NCI-H1092 (cell line): ENCODE data around the gene TCF12.

Source experiments
- DNase-seq: peaks from one replicate; lab custom pipeline; 2025; lab: John Stamatoyannopoulos, UW

Gene TCF12

GRCh38 chr15:57321485-57321884 lies 403.0 kb downstream of the TCF12 start:
- DNase-seq, result no peak

- DNase-seq, result no peak
Observed at GRCh38 chr15:57321973-57322601, 403.6 kb downstream of the TCF12 start.

DNA sequence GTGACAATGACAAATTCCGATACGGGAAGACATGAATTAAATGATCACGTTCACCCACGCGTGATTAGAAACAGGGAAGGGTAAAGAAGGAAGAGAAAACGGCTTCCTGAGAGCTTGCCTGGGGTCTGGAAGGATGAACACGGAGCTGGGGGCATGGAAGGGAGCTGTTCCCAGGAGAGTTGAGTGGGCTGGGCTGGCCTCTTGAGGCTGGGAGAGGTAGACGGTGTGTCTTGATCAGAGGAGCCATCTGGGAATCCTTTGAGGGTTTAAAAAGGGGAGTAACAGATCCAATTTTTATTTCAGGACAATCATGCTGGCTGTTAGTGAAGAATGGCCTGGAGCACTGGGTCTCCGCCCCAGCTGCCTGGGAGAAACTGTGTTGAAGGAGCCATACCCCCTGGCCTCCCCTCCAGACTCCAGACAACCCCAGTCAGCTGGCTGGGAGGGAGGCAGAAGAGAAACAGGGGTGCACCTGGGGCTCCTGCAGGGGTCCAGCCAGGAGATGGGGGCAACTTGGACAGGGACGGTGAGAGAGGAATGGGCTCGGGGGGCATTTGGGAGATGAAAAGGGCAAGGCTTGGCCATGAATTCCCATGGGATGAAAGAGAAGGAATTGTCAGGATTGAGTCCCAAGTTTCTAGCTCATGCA lies 404.3 kb downstream of the TCF12 start:
- DNase-seq, result no peak

GRCh38 chr15:57323299-57323805 lies 404.9 kb downstream of the TCF12 start:
- no peak for DNase-seq

- no peak for DNase-seq
Observed at GRCh38 chr15:57323806-57324589, 405.6 kb downstream of the TCF12 start.

- DNase-seq, result no peak
Observed at GRCh38 chr15:57324590-57324890, 406.1 kb downstream of the TCF12 start.

DNA sequence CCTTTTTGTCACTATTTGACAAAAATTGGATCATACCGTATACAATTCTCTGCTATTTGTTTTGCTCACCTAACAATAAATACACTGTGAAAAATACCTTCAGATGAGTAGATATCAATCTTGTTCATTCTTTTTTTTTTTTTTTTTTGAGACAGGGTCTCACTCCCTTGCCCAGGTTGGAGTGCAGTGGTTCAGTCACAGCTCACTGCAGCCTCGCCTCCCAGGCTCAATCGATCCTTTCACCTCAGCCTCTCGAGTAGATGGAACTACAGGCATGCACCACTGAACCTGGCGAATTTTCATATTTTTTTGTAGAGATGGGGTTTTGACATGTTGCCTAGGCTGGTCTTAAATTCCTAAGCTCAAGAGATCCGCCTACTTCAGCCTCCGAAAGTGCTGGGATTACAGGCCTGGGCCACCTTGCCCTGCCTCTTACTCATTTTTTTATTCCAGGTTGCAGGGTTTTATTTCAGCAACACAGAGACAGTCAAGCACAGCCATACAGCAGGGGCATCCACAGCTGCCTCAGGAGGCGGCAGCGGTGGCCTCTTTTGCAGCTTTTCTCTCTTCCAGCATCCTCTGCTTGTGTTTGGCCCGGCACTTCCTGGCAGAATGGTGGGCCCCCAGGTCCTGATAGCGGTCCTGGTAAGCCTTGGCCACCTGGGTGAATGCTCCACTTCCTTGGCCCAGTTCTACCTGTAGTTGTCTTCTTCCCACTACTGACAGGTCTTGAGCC lies 406.7 kb downstream of the TCF12 start:
- no peak for DNase-seq

- no peak for DNase-seq
Observed at GRCh38 chr15:57326196-57326595, 407.8 kb downstream of the TCF12 start.

- DNase-seq, result no peak
Observed at GRCh38 chr15:57327985-57328471, 409.6 kb downstream of the TCF12 start.

GRCh38 chr15:57328479-57328878 lies 410.0 kb downstream of the TCF12 start:
- no peak for DNase-seq

GRCh38 chr15:57328897-57329296 lies 410.5 kb downstream of the TCF12 start:
- no peak for DNase-seq

DNA sequence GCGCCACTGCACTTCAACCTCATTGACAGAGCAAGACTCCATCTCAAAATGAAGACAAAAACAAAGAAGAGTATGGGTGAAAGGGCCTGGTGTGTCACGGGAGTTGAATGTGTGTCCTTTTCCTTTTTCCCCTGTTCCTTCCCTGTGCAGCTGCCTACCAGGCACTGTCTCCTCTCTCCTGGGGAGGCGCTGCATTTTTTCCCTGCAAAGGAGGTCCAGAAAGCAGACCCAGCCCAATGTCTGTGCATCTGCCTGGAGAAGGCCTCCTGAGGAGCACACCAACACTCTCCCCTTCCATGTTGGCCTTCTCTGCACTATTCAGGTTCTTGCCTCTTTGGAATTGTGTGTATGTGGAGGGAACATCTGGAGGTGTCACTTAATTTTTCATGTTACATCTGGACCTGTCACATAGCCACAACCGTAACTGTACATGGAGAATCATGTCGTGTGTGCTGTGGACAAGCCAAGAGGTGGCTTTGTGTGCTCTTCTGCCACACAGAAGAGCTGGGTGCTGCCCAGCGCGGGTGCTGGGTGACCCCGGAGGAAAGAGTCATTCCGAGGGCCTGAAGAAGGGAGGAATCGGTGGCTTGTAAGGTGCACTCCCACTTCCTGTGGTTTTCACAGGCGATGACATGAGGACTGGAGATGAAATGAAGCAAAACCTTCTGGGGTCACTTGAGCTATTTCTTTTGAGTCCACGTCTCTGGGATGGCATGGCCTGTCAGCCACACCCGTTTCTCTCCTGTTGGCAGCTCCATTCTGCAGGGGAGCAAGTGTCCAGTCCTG lies 411.3 kb downstream of the TCF12 start:
- DNase-seq, result no peak

- no peak for DNase-seq
Observed at GRCh38 chr15:57330619-57331340, 412.3 kb downstream of the TCF12 start.

DNA sequence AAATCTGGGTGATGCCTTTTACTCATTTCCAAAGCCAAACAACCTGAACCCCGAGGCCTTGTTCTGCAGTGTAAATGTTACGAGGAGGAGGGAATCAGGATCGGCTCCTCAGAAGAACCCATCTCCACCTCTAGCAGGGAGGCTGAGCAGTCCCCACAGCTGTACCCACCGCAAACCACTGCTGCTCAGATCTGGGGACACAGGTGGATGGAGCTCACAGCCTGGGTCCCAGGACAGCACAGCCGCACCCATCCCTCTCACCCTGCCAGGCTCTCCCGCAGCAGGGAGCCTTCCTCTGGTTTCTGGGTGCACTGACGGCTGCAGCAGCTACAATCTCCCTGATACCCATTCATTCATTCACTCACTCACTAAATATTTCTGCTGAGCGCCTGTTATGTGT lies 413.9 kb downstream of the TCF12 start:
- DNase-seq, result no peak

DNA sequence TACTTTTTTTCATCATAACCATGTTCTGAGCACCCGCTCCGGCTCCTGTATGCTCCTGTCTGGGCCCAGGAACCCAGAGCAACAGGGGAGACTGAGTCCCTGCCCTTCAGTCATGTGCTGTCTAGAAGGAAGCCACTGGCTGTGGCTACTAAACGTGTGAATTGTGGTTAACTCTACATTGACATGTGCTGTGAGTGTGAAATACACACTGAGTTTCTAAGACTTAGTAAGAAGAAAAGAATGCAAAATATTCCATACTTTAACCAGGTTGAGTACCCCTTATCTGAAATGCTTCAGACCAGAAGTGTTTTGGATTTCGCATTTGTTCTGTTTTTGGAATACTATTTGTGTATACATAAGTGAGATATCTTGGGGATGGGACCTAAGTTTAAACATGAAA lies 415.0 kb downstream of the TCF12 start:
- DNase-seq, result no peak

GRCh38 chr15:57334257-57334656 lies 415.8 kb downstream of the TCF12 start:
- no peak for DNase-seq

DNA sequence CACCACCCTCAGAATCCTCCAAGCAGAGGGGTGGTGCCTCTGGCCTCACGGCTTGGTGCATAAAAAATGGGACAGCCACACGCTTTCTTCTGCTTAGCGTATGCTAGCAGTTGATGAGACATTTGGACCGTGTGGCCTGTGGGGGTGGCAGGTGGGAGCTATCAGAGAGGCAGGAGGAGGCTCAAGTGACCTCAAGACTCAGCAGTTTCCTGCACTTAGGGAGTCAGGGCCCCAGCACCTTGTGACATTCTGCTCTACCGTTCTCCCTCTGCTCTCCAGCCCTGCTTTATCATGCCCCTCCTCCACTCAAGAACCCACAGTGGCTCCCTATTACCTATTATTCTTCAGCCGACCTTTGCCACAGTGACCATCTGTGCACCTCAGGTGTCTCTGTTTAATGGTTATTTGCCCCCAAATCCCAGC lies 416.9 kb downstream of the TCF12 start:
- DNase-seq, result no peak

- no peak for DNase-seq
Observed at GRCh38 chr15:57335719-57336118, 417.3 kb downstream of the TCF12 start.

GRCh38 chr15:57337868-57338411 lies 419.5 kb downstream of the TCF12 start:
- no peak for DNase-seq

DNA sequence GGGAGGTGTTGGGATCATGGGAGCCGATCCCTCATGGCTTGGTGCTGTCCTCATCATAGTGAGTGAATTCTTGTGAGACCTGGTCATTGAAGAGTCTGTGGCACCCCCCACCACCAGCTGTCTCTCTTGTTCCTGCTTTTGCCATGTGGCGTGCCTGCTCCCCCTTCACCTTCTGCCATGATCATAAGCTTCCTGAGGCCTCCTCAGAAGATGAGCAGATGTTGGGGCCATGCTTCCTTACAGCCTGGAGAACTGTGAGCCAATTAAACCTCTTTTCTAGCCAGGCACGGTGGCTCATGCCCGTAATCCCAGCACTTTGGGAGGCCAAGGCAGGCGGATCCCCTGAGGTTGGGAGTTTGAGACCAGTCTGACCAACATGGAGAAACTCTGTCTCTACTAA lies 420.9 kb downstream of the TCF12 start:
- no peak for DNase-seq
